Measurements from ENCODE around the gene MEGF8.

MEGF8 gene

DNA sequence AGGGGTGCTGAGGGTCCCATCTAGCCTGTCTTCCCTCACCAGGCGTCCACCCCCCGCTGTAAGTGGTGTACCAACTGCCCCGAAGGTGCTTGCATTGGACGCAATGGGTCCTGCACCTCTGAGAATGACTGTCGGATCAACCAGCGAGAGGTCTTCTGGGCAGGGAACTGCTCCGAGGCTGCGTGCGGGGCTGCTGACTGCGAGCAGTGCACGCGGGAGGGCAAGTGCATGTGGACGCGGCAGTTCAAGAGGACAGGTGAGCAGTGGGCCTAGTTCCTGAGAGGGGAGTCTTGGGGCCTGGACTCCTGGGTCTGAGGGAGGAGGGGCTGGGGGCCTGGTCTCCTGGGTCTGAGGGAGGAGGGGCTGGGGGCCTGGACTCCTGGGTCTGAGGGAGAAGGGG is 36.9 kb downstream of the MEGF8 start:
- DNase-seq = no peak

DNA sequence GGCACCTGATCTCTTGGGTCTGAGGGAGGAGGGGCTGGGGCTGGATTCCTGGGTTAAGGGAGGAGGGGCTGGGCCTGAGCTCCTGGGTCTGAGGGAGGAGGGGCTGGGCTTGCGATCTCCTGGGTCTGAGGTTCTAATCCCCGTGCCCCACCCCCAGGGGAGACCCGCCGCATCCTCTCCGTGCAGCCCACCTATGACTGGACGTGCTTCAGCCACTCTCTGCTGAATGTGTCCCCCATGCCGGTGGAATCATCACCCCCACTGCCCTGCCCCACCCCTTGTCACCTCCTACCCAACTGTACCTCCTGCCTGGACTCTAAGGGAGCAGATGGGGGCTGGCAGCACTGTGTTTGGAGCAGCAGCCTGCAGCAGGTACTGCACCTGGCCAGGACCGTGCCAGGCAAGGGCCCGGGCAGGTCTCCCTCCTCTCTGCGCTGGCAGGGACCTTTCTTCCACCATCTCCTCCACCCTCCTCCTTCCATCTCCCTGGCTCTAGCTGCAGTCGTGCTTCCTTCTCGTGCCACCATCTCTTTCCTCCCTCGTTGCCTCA is 37.5 kb downstream of the MEGF8 start:
- DNase-seq = no peak

DNA sequence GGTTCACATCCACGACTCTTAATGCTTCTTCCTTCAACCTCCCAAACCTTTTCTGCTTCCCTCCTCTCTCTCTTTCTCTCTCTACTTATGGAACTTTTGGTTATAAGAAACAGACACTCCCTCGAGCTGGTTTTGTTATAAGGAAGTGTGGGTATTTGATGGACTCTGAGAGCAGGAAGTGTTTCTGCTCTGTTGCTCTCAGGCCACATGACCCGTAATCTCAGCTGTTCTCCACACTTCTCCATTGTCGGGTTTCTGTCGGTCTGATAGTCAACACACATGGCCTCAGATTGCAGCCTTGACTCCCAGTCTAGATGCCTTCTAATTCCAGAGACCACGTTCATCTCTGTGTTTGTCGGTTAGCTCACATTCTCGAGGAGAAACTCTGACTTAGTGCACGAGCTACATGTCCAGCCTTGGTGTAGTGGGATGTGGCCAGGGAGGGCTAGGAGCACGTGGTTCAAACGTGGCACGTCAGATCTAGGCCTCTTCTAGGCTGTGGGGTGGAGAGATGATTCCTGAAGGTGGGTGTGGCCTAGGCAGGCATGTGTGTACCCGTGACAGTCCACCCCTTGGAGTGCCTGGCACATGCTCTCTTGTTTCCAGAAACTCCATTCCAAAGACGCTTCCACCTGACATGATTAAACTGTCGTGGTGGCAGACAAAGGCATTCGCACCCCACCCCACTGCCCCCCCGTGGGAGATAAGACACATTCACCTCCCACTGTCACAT is 38.3 kb downstream of the MEGF8 start:
- DNase-seq = no peak

DNA sequence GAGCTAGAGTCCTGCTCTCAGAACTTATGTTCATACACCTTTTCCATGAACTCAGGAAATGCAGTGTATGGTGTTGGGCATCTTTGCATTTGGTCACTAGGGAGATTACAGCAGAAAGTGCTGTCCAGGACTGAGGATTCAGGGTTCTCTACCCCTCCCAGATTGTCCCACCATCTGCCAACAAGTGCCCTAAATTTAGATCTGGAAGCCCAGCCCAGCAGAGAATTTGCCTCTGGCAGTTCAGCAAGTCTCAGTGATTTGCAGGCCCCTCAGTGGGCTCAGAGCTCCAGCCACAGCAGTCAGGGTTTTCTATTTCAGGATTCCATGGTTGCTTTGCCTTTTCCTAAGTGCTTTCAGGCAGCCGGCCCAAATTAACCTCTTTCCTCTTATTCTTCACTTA is 41.2 kb downstream of the MEGF8 start:
- no peak for DNase-seq

DNA sequence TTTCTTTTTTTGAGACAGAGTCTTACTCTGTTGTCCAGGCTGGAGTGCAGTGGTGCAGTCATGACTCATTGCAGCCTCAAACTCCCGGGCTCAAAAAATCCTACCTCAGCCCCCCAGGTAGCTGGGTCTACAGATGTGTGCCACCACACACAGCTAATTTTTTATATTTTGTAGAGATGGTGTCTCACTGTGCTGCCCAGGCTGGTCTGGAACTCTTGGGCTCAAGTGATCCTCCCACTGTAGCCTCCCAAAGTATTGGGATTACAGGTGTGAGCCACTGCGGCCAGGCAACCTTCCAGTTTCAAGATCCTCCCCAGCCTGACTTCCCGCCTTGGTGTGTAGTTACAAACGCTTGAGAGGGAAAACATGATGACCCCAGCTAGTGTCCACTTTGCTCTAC is 42.5 kb downstream of the MEGF8 start:
- no peak for DNase-seq

DNA sequence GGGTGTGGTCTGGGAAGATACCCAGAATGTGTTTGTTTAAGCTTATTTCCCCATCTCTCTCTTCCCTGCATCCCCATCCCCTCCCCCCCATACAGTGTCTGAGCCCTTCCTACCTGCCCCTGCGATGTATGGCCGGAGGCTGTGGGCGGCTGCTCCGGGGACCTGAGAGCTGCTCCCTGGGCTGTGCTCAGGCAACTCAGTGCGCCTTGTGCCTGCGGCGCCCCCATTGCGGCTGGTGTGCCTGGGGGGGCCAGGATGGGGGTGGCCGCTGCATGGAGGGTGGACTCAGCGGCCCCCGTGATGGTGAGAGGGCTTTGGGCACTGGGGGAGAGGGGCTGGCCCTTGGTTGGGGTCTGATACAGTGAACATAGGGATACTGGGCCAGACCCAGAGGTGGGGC is 42.9 kb downstream of the MEGF8 start:
- no peak for DNase-seq

DNA sequence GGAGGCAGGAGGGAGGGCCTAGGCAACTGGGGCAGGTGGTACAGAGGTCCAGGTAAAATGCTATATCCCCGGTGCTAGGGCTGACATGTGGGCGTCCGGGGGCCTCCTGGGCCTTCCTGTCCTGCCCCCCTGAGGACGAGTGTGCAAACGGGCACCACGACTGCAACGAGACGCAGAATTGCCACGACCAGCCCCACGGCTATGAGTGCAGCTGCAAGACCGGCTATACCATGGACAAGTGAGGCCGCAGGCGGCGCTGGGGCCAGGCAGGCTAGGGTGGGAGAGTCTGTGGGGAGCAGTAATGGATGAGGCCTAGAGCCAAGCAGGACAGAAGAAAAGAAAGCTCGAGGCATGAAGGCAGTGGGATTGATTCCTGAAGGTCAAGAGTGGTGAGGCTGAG is 43.3 kb downstream of the MEGF8 start:
- no peak for DNase-seq

DNA sequence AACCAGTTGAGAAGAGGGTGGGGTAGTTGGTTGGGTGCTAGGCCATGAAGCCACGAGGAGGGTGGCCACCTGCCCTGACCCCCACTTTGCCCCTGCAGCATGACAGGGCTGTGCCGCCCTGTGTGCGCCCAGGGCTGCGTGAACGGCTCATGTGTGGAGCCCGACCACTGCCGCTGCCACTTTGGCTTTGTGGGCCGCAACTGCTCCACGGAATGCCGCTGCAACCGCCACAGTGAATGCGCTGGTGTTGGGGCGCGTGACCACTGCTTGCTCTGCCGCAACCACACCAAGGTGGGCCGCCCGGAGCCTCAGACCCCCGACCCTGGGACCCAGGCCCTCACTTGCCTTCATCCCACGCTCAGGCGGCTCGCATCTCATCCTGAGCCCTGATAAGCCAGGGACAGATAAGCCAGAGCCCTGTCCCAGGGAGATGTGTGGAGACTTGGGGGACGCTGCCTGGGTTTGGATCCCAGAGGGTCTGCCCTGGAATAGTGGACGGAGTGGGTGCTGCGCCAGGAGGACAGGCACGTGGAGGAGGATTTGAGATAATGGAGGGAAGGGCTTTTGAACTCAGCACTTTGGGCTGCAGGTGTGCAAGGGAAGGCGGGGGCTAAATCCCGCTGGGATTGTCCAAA is 44.1 kb downstream of the MEGF8 start:
- DNase-seq = no peak

DNA sequence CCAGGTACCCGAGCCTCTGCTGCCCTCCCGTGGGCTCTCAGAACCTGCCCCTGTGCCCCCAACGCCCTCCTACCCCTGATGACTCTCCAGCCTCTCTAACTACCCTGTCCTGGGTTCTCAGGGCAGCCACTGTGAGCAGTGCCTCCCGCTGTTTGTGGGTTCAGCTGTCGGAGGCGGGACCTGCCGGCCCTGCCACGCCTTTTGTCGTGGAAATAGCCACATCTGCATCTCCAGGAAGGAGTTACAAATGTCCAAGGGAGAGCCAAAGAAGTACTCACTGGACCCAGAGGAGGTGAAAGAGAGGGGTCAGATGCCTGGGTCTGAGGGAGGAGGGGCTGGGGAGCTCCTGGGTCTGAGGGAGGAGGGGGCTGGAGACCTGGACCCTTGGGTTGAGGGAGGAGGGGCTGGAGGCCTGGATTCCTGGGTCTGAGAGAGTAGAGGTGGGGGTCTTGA is 44.7 kb downstream of the MEGF8 start:
- DNase-seq = no peak

DNA sequence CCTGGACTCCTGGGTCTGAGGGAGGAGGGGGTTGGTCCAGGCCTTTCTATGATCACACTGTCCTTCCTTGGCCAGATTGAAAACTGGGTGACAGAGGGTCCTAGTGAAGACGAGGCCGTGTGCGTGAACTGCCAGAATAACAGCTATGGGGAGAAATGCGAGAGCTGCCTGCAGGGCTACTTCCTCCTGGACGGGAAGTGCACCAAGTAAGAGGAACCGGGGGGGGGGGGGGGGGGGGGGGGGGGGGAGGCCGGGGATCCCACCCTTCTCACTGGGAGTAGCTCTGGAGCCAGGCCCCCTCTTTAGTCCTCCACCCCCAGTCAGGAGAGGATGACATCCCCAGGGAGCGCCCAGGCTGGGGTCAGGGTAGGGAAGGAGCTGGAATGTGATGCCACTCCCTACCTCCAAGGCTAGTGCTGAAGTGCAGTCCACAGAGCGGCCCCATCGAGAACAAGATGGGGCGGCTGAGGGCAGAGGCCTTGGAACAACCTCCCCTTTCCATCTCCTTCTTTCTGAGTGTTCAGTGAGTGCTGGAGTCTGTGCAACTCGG is 45.3 kb downstream of the MEGF8 start:
- DNase-seq = no peak

DNA sequence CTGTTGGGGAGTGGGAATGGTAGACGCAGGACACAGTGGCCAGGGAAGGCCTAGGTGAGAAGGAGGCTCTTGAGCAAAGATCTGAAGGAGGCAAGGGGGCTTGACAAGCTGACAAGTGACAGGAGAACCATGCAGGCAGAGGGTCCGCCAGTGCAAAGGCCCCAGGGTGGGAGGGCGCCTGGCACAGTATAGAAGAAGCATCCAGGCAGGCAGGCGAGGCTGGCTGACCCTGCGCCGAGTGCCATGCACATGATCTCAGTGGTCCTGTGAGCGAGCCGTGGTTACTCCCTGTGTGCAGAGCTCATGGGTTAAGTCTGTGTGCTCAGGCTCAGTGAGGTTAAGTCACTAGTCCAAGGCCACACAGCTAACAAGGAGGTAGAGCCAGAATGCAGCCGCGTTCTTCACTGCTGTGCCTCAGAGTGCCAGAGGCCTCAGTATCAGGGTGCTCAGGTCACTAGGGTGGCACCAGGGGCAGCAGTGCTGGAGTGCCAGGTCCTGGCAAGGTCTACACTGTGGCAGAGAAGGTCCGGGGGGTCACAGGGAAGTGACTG is 49.5 kb downstream of the MEGF8 start:
- DNase-seq = no peak

DNA sequence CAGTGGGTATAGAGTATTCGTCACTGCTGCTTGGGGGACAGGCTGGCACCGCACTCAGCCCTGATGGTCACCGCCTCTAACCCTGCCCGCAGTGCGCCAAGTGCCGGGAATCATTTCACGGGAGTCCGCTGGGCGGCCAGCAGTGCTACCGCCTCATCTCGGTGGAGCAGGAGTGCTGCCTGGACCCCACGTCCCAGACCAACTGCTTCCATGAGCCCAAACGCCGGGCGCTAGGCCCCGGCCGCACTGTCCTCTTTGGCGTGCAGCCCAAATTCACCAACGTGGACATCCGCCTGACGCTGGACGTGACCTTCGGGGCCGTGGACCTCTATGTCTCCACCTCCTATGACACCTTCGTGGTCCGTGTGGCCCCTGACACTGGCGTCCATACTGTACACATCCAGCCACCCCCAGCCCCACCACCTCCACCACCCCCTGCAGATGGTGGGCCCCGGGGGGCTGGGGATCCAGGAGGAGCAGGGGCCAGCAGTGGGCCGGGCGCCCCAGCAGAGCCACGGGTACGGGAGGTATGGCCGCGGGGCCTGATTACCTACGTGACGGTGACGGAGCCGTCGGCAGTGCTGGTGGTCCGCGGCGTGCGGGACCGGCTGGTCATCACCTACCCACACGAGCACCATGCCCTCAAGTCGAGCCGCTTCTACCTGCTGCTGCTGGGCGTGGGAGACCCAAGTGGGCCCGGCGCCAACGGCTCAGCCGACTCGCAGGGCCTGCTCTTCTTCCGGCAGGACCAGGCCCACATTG is 50.2 kb downstream of the MEGF8 start:
- DNase-seq = no peak

DNA sequence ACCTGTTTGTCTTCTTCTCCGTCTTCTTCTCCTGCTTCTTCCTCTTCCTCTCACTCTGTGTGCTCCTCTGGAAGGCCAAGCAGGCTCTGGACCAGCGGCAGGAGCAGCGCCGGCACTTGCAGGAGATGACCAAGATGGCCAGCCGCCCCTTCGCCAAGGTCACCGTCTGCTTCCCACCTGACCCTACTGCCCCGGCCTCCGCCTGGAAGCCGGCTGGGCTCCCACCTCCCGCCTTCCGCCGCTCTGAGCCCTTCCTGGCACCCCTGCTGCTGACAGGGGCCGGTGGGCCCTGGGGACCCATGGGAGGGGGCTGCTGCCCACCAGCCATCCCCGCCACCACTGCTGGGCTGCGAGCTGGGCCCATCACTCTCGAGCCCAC is 50.7 kb downstream of the MEGF8 start:
- DNase-seq = no peak

DNA sequence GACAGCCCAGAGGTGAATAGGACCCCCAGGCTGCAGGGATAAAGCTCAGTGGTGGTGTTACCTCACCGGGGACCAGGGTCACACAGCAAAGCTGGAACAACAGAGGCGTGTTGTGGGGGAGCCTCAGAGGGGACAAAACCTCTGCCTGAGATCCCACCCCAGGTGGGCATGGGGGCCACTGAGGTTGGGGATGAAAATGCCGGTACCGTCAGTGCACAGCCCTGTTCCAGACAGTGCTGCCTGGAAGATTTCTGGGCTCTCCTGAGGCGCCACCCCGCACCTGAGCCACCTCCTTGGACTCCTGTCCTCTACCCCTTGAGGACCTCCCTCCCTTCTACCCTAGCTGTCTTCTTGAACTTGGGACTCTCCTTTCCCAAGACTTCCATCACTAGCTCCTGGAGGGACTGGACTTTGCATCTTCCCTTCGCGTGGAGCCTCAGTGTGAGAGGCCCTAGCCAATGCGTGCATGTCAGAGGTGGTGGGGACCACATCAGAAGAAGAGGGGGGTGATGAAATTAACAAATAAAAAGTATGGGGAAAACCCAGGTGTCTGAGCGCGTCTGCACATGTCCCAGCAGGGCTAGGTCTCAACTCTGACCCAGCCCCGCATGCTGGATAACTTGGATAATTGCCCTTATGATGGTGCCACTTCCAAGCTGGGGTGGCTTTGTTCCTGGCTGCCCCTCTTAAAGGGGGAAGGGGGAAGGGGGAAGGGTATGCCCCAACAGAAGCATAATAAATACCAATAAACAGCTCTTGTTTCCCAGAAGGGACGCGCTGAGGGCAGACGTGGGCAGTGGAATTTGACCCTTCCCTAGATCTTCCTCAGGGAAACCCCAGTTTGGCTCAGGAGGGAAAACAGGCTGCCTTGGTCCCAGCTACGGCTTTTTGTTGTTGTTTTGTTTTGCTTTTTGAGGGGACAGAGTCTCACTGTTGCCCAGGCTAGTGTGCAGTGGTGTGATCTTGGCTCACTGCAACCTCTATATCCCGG is 53.1 kb downstream of the MEGF8 start:
- DNase-seq = no peak

DNA sequence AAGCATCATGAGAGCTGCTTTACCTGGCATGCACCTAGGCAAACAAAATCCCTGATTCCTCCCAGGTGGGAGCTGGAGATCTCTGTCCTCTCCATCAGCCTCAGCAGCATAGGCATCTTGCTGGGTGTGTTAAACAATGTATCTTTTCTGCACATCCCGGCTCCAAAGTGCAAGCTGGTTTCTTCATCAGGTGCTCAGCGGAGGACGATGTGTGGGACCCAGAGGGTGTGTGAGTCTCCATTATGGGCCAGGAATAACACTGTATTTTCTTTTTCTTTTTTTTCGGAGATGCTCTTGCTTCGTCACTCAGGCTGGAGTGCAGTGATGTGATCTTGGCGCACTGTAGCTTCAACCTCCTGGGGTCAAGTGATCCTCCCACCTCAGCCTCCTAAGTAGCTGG is 54.7 kb downstream of the MEGF8 start:
- DNase-seq = no peak

DNA sequence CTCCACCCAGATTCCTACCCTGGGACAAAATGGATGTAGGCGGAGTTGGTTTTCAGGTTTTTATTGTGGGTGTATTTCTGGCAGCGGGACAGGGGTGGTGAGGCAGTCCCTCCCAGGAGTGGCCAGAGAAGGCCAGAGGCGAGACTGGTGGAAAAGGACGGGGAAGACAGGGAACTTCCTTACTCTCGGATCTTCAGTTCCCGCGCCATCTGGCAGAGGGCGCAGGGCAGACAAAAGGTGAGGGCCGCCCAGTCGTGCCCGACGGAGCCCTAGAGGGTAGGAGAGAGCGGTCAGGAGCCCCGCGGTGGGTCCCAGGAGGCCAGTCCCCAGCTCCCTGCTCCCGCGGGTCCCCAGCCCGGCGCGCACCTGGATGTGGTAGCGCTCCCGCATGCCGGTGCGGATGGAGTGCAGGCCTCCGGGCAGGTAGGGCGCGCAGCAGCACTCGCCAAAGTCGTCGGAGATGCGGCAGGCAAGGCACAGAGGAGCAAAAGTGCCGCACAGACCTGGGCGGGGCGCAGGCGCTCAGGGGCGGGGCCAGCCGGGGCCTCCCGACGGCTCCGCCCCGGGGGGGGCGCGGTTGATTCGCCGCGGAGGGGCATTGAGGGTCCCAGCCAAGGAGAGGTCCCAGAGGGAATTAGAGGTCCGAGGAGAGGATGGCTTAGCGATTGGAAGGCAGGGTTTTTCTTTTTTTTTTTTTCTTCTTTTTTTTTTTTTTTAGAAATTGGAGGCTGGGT is 61.7 kb downstream of the MEGF8 start:
- peak; percentile 68 for DNase-seq

DNA sequence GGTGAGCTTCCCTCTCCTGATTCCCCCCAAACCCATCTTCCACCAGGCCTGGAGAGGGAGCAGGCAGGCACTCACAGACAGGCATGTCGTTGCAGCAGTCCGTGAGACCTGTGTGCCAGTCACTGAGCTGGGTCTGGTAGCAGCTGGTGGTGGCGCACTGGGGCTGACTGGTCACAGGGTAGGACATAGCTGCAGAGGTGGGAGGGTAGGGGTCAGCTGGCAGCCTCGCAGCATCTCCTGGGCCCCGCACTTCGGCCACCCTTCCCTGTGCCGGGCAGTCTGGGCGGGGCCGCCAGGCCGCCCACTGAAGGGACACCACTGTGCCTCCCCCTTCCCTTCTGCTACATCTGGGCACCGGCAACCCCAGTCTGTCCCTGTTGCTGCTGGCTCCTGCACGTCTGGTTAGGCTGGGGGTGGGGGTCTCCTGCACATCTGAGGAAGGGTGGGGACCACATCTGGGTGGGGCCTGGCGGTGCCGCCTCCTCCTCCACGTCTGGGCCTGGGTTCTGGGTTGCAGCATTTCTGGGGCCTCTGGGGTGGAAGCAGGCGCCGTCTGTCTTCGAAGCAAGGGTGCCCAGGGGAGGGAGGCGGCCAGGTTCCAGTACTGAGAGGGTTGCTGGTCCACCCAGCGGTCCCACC is 63.5 kb downstream of the MEGF8 start:
- DNase-seq = no peak

DNA sequence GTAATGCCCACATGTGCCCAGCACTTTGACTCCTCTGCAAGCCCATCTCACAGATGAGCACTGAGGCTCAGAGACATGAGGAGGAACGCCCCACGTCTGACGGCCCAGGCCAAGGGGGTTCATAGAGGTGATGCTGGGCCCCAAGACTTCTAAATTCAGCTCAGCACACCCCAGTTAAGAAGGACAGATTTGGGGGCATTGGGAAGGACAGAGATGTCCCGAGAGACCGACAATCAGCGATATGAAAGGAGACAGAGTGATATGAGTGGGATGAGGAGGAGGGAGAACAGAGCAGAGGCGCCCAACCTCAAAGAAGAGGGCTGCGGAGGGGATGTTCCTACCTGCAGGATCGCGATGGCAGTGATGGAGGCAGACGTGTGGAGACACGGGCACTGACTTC is 64.5 kb downstream of the MEGF8 start, which contains the start of gene CNFN:
Gene CNFN (minus strand): TSS at position 399 of the 400 bp plus-strand sequence. CDS start 1,260 bp downstream, outside the sequence.
- DNase-seq = no peak

DNA sequence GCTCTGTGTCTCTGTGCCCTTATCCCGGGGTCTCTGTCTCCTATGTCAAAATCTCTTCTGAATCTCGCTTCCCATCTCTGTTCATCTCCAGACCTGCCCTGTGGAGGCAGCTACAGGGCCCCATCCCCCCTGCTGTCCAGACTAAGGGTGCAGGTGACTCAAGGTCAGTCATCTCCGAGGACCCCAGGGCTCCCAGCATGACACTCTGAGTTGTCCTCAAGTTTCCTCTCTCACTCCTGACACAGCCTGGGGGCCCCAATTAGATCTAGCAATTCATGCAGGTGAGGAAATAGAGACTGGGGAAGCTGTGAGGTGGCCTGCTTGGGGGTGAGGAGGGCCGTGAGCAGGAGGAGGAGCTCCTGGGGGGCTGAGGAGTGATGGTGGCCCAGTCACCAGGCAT is 66.7 kb downstream of the MEGF8 start:
- DNase-seq = no peak

DNA sequence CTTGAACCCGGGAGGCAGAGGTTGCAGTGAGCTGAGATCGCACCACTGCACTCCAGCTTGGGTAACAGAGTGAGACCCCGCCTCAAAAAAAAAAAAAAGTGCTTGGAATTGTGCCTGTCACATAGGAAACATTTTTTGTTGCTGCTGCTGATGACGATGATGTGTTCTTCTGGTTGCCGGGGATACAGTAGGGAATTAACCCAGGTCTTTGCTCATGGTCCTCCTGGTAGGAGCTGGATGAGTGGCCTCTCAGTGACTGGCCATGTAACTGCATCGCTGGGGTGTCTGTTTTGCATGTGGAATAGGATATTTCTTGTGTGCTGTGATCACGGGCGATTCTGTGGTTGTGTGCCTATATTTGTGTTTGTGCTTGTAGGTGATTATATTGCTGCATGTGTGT is 69.3 kb downstream of the MEGF8 start:
- no peak for DNase-seq
